Measurements from ENCODE around the gene YPEL1.
"Not testable (repeated sequence)": the region's sequence is repeated elsewhere in the genome, so short reads cannot be mapped to it uniquely, and the experiment has no call there.

The YPEL1 gene

DNA sequence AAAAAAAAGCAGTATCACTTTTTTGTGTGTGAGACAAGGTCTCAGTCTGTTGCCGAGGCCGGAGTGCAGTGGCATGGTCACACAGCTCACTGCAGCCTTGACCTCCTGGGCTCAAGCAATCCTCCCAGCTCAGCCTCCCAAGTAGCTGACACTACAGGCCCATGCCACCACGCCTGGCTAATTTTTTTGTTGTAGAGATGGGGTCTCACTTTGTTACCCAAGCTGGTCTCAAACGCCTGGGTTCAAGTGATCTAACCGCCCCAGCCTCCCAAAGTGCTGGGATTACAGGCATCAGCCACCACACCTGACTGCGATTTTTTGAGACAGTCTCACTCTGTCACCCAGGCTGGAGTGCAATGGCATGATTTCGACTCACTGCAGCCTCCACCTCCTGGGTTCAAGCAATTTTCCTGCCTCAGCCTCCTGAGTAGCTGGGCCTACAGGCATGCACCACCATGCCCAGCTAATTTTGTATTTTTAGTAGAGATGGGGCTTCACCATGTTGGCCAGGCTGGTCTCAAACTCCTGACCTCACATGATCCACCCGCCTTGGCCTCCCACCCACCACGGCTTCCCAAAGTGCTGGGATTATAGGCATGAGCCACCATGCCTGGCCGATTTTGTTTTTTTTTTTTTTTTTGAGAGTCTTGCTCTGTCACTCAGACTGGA is 15.3 kb downstream of the YPEL1 start:
- DNase-seq = not testable (repeated sequence)

DNA sequence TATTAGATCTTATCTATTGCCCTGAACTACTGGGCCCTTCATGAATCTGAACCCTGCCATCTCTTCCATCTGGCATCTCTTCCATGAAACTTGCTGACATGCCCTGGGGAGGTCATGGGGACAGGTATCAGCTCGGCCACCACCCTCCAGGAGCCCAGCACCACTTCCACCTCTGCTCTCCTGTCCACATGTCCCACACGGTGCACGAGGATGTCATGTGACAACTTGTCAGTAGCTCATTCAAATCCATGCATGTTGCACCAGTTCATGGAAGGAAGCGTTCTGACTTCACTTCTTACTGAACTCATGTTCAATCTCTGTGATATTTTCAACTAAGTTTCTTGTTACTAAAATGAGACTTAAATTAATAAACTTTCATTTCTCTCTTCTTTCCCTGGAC is 16.6 kb downstream of the YPEL1 start:
- DNase-seq = peak; percentile 43 to 71 (median 66)

DNA sequence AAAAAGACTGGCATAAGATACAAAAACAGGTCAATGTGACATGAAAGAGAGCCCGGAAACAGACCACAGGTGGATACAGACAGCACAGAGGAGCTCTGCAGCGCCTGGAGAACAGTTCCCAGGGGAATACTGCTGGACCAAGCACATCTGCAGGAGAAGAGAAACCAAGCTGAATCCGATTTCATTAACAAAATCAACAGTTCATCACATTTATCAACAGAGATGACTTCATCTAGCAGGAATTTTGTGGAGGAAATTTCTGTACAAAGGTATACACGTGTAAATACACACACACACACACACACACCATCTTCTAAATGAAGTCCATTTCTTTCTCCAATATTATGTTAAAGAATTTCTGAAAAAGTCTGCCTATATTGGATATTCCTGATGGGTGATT is 17.1 kb downstream of the YPEL1 start:
- DNase-seq = no peak

DNA sequence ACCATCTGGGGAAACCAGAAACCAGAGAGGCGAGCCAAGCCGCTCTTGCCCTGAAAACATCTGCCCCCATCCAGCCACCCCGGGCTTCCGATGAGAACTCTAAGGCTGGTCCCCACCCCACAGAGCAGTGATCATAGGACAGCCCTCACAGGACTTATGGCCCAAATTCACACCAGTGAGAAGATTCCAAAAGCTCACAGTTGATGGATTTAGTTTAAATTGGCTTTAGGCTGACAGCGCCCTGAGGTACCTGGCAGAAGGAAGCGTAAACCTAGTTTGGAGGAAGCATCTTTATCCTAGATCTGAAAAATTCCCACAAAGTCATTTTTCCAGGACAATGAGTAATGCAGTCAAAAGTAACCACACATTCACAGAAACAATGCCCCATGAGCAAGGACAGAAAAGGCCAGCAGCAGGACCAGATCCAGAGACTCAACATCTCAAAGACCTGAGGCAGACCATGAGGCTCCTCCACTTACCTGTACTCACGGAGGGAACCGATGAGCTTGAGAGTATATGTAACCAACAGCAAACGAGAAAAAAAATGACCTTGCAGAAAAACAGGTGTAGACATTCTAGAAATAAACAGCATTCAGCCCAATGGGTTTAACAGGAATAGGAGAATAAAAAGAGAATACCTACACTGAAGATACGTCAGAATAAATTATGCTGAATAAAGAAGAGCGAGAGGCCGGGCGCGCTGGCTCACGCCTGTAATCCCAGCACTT is 19.0 kb downstream of the YPEL1 start:
- not testable (repeated sequence) for DNase-seq

DNA sequence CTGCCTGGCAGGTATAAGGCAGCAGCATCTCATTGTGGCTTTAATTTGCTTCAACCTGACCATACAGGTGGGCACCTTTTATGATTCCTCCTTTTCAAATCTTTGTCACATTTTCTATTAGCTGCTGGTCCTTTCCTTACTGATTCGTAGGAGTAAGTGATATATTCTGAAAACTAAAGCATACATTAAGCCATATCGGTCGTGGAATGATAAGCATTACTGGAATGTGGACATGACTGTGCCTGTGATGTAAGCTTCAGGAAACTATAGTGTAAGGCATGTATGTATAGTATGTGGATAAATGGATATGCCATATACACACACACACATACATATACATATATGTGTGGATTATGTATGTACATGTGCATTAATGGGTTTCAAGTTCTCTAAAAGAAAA is 20.8 kb downstream of the YPEL1 start:
- no peak for DNase-seq

DNA sequence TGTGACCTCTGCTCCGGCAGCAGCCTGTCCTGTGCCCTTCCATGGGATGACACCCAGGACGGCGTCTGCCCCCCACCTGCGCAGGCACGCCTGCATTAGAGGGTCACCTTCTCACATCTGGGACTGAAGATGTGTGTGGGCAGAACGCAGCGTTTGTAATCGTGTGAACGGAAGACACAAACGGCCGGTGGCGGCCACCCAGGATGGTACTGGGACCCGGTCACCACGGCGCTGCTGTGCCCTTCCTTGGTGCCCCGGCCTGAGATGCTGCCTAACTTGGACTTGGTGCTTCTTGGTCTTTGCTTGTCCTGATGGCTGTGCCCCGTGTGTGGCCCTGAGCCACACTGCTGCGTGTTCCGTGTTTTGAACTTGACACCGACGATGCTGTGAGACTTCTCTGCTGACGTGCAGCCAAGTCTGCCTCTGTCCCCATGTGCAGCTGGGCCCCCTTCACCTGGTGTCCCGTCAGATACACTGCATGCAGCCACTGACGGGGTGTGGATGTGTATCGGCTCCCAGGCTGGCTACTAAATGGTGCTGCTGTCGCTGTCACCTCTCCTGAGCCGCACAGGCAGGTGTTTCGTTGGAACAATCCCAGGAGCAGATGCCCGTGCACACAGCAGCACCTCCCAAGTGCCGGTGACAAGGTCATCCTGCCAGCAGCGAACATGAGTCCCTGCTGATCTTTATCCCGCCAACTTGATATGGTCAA is 21.4 kb downstream of the YPEL1 start:
- DNase-seq = no peak

DNA sequence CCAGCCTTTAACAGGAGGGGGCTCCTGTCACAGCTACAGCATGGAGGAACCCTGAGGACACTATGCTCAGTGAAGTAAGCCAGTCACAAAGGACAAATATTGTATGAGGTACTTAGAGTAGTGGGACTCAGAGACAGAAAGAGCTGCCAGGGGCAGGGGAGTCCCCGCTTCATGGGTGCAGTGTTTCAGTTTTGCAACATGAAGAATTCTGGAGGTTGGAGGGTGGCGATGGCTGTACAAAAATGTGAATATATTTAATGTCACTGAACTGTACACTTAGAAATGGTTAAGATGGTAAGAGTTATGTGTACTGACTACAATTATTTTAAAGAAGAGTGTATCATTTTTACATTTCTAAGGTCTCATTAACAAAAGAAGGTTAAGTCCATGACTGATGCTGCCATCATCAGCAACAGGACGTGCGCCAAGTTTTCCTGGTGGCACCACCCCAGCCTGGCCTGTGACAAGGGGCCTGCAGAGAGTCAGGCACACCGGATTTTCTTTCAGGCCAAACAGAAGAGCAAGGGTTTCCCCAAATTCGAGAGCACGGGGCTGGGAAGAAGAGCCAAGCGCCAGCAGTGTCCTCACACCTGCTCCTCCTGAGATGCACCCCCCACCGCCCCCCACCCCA is 22.1 kb downstream of the YPEL1 start:
- DNase-seq = no peak

DNA sequence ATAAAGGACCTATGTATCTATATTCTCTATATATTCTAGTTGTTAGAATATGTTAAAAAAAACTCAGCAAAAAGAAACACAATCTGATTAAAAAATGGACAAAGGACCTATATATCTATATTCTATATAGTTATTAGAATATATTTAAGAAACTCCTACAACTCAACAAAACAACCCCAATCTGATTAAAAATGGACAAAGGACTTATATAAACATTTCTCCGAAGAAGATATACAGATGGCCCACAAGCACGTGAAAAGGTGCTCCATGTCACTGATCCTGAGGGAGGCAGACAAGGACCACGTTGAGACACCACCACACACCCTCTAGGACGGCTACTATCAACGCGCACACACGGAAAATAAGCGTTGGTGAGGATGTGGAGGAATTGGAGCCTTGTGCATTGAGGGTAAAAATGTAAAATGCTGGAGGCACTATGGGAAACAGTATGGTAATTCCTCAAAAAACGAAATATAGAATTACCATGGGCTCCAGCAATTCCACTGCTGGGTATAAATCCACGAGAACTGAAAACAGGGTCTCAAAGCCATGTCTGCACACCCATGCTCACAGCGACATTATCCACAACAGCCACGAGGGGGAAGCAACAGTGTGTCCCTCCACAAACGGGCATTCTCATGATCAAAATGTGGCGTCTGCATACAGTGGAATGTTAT is 22.7 kb downstream of the YPEL1 start:
- peak; percentile 72 to 87 (median 79) for DNase-seq

DNA sequence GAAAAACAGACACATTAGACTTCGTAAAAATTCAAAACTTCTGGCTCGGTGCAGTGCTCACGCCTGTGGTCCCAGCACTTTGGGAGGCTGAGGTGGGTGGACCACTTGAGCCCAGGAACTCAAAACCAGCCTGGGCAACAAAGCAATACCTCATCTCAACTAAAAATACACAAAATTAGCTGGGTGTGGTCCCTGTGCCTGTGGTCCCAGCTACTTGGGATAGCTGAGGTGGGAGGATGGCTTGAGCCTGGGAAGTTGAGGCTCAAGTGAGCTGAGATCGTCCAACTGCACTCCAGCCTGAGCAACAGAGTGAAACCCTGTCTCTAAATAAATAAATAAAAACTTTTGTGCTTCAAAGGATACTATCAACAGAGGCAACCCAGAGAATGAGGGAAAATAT is 23.7 kb downstream of the YPEL1 start:
- DNase-seq = no peak

DNA sequence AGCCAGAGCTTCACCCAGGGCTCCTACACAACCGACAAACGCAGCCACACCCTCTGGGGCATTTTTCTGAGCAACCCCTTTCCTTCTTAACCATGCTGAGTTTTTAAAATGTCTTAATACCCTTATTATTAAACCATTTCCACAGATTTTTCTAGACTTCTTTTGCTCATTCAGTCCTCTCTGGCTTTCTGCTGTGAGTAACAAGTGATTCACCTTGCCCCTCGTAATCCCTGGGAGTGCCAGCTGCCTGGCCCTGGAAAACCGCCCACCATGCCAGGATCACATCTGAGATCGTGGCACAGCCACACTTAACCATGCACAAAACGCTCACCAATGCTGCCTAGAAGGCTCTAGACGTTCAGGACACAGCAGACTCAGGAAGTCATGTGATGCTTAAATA is 25.4 kb downstream of the YPEL1 start:
- no peak for DNase-seq

DNA sequence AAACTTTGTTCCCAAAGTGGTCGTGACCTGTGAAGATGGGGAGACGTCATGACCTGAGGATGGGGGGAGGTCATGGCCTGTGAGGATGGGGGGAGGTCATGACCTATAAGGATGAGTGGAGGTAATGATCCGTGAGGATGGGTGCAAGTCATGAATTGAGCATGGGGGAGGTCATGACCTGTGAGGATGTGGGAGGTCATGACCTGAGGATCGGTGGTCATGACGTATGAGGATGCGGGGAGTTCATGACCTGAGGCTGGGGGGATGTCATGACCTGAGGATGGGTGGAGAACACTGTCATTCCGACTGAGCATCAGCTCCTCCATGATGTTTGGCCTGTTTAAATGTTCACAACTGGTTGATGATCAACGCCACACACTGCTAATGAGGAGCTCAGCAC is 25.9 kb downstream of the YPEL1 start:
- DNase-seq = no peak

DNA sequence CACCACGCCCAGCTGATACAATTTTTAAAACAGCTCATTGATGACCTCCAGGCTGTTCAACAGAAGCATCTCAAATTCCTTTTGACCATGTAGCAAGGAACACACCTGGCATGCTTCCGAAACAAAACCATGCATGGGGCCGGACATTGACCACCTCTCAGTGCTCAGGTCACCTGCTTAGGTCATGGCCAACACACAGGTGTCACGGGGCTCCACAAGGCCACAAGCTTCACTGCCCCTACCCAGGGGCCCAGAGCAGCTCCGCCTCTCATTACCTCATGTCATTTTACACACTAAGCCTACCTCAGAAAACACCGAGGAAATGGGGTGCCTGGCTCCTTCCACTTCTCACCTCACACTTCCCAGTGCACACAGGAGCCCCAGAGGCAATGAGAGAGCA is 26.6 kb downstream of the YPEL1 start:
- no peak for DNase-seq

DNA sequence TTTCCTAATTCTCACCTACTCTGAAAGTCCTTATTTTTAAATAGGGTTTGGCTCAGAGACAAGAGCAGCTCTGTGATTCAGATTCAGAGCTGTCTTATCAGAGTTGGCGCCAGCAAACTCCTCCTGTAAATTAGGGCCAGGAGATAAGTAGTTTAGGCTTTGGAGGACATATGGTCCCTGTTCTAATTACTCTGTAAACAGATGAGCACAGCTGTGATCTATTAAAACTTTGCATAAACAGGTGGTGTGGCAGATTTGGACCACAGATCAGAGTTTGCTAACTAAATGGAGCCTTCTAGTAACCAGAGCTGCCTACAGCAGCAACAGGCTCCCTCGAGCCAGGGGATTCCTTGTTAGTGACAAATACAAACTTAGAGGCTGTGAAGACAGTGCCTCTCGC is 27.9 kb downstream of the YPEL1 start:
- DNase-seq = no peak

DNA sequence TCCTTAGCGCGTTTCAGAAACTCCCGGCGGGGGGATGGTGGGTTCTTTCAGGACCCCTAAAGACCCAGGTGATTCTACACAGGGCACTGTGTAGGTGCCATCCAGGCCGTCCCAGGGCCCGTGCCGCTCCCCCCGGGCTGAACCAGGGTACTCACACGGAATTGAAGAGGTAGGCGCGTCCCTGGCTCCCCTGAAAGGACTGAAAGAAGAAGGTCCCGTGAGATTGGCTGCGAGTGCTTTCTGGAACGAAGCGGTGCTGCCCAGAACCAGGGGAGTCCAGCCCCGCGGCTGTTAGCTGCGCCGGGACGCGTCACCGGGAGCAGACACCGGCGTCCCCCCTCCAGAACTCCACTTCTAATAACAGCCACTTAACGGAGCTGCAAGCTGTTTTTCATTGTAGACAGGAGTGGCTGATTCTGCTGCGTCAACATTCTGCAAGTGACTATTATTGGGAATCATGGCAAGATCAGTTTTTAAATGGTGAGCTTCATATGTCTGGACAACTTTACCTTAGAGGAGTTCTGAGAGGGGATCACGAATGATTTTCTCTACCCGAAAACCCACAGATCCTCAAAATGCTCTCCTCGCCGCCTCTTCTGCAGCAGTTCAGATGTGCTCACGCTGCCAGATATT is 31.8 kb downstream of the YPEL1 start:
- no peak for DNase-seq

DNA sequence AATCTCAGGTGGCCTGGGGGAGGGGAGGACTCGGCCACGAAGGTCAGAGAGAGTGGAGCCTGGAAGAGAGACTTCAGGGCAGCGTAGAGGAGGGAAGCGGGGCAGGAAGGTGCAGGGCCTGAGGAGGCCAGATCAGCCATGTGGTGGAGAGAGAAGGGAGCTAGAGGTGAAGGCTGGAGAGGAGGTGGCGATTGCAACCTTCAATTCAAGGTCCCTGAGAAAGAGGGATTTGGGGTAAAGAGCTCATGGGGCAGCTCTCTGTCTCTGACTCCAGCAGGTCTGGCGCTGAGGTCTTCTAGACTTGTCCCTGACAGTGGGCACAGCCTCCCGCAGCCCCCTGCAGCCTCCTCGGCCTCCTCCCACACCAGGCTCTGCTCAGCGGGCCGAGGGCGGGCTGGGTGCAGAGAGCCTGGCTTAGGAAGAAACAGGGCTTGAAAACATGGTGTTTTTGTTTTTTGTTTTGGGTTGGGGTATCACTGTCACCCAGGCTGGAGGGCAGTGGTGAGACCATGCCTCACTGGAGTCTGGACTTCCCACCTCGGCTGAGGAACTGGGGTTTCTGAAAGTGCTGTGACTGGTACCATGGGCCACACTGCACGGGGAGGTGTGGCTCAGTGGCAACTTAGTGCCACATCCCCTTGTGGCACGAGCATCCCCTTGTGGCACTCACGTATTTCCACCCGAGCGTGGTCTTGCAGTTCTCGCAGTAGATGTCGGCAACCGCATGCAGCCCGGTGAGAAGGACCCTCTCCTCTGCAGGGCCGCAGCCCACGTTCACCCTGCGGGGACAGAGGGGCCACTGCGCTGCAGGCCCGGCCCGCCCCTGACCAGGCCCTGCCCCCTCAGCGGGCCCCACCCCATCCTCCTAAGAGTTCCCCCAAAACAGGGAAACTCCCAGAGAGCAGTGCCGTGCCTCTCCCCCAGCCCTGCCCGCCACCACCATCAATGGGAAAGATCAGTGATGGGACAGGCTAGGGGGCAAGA is 32.6 kb downstream of the YPEL1 start:
- DNase-seq = no peak

DNA sequence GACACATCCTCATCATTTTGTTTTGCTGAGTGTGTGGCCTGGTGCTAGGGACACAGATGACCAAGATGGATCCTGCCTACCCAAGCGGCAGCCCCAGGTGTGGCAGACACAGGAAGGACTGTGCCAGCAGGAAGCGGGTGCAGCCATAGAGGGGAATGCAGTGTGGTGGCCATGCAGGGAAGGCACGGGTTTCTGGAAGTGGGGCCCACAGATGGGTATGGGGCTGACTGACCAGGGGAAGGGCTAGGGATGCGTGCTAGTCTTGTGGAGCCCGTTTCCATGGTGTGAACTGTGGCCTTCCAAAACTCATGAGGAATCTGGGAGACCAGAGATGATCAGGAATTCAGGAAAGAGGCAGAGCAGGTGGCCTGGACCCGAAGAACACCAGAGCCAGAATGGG is 33.5 kb downstream of the YPEL1 start:
- no peak for DNase-seq

DNA sequence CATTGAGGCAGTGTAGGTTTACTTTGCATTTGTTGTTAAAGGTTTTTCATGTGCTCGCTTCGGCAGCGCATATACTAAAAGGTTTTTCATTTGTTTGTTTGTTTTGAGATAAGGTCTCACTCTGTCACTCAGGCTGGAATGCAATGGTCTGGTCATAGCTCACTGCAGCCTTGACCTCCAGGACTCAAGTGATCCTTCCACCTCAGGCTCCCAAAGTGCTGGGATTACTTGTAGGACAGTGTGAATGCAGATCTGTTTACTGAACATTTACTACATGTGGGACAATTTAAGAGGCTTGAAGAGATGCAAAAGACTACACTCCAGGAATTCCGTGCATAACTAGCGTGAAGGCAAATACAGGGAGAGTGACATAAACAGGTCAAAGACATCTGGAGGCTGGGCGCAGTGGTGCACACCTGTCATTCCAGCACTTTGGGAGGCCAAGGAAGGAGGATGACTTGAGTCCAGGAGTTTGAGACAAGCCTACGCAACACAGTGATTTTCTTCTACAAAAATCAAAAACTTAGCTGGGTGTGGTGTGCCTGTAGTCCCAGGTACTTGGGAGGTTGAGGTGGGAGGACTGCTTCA is 34.1 kb downstream of the YPEL1 start:
- DNase-seq = no peak

DNA sequence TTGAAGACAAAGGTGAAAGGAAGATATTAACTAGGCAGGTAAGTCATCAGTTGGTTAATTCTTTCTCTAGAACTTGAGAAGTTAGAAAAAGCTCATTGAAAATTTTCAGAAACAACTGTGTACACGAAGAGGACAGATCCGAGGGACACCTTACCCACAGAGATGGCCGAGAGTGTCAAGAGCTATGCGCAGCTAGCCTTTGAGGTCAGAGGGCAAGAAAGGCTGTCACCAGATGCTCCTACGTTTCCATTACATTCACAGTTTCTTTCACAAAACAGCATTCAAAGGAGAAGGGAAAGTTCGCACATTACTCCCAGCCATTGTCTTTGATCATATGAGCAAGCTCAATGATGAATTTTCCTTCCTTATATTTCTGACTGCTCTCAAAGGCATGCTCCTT is 34.8 kb downstream of the YPEL1 start:
- no peak for DNase-seq

DNA sequence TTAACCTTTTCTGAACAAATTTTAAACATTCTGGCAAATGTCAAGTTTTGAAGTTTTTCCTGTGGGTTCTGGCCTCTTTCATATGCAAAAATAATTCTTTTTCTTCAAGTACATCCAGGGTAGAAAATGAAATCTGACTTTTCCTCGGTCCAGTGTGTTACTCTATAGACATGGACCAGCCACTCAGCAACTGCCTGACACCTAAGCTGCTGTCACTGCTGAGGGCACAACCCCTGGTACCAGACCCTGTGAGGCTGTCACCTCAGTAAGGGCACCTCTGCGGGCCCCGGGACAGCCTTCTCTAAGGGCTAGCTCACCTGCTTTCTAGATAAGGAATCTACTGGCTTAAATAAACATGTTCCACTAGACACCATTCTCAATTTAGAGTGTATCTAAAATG is 36.0 kb downstream of the YPEL1 start:
- DNase-seq = no peak

DNA sequence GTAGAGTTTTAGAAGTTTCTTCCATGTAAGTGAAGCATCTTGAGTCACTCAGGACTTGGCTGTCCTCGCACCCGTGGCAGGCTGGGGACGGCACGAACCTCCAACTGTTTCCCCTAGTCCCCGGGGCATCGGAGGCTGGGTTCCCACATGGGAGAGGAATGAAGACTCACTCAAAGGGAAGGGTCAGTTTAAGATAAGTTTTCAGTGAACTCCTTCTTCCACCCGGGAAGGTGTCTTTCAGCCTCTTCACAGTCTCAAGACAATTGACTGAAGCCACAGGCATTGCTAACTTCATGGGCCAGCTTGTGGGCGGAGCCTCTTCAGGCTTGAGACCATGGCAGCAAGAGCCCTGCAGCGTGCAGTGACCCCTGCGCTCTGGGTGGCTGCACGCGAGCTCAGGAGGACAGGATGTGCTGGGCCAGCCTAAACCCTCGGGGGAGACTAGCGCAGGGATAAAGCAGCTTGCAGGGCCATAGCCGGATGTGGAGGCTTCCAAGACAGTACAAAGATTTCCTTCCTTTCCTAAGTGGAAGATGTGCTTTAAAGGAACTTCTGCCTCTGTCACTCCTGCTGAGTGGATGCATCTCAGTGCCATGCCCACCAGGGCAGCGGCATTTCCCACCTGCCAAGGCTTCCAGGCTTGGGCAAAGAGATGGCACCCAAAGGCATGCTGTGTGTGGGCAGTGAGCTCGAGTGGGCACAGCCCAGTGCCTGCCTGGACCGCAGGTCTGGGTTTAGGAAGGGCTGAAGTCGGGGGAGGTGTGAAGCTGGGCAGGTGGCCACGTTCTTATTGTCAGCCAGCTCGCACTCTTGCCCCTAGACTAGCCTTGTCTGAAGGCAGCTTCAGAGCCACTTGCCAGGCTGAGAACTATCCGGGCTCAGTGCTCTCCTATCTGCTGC is 36.9 kb downstream of the YPEL1 start:
- DNase-seq = no peak
